Mammary epithelial cell (primary cell): Measurements from ENCODE around the gene TSPAN3.

Source experiments
- CTCF ChIP-seq, 2 donors: IDR thresholded peaks in 1 of 2; conservative IDR thresholded peaks in 1 of 2; 2 replicates each; pipeline ENCODE4 v1.5.1; 2011 to 2012; ENCODE audit warnings: inconsistent platforms in 2 of 2, low read length in 2 of 2, mild to moderate bottlenecking in 2 of 2, control low read depth in 1 of 2, low read depth in 1 of 2; ENCODE audit not compliant: insufficient read depth in 1 of 2; ENCODE audit errors: extremely low read depth in 1 of 2
- EZH2 ChIP-seq: IDR thresholded peaks from 2 replicates; pipeline ENCODE4 v1.6.1; 2012; ENCODE audit warnings: low read length, inconsistent platforms, borderline replicate concordance

DNA sequence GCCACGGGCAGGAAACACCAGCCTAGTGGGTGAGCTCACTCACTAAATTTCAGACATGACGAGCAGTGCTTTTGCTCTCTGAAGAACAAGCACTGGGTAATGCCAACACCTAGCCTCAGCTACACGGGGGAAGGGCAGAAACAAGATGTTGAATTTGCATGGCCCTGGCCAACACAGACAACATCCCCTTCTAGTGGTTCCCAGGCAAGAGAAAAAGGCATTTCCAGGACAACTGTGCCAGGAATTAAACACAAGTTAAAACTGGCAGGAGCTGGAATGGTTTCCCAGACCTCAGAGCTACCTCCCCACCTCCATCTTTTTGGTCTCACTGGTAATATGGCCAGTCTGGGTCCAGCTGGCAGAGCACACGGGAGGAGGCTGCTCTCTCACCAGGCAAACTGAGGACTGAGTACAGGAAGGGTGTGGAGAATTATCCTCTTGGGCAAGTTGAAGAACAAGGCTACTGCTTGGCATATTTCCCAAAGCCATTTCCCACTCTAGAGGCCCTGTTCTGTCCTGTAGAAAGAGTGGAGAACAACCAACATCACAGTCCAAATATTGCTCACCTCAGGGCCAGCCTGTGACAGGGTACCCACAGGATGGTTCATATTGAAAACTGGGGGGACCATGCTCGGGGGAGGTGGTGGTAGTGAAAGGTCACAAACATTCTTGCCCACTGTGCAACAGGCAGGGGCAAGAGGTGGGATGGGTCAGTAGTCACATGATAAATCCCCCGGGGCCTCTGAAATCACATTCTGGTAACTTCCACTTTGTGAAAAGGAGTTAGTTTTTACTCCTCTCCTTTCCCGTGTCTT lies 26.5 kb downstream of the TSPAN3 start:
- no peak for TF ChIP-seq EZH2
- TF ChIP-seq CTCF (conservative IDR thresholded peaks at IDR 0.05 in 1 of 2, IDR thresholded peaks at IDR 0.05 in 1 of 2; ENCODE audit: extremely low read depth in 1 of 2, insufficient read depth in 1 of 2, low read depth in 1 of 2, low read length in 2 of 2), result no peak
